Osteoblast (primary cell): ENCODE data around the gene HUS1B. TPM values are rescaled to one million over a fixed set of nuclear protein-coding genes. Genes with fewer than 3 reads are reported as not detected.
A peak's percentile ranks its signal among the peaks of the same experiment; 100 is the strongest.

Source experiments
- DNase-seq: peaks from one replicate; pipeline ENCODE4 v3.0.0; 2011; ENCODE audit warnings: low spot score, mixed read lengths; ENCODE audit not compliant: insufficient read length; ENCODE audit errors: missing footprints
- H2AFZ ChIP-seq: 2 replicates; pipeline ENCODE4 v1.6.0; 2011; ENCODE audit warnings: mild to moderate bottlenecking, low read length
- H3K27ac ChIP-seq: 2 replicates; pipeline ENCODE4 v1.5.1; 2011; ENCODE audit warnings: mild to moderate bottlenecking, low read depth, low read length, moderate library complexity
- H3K27me3 ChIP-seq: 2 replicates; pipeline ENCODE4 v1.6.0; 2012; ENCODE audit warnings: mild to moderate bottlenecking, control low read depth, inconsistent platforms, low read length, moderate library complexity; ENCODE audit not compliant: insufficient read depth
- H3K36me3 ChIP-seq: 2 replicates; pipeline ENCODE4 v1.5.1; 2011; ENCODE audit warnings: mild to moderate bottlenecking, low read length, control low read depth, moderate library complexity; ENCODE audit not compliant: insufficient read depth
- H3K4me1 ChIP-seq: 2 replicates; pipeline ENCODE4 v1.5.1; 2011; ENCODE audit warnings: mild to moderate bottlenecking, low read length, control low read depth, moderate library complexity; ENCODE audit not compliant: insufficient read depth
- H3K4me2 ChIP-seq: 2 replicates; pipeline ENCODE4 v1.6.0; 2011; ENCODE audit warnings: mild to moderate bottlenecking, low read length; ENCODE audit not compliant: insufficient read depth
- H3K4me3 ChIP-seq: fragments of 200-600 bp; sonication (generic); 3 replicates; pipeline ENCODE4 v1.5.1; 2012; ENCODE audit warnings: mild to moderate bottlenecking, low read length, inconsistent platforms; ENCODE audit not compliant: insufficient read depth
- H3K79me2 ChIP-seq: 2 replicates; pipeline ENCODE4 v1.6.0; 2012; ENCODE audit warnings: mild to moderate bottlenecking, low read length, control low read depth, inconsistent platforms; ENCODE audit not compliant: insufficient read depth
- H3K9me3 ChIP-seq: 2 replicates; pipeline ENCODE4 v1.5.1; 2011; ENCODE audit warnings: low read depth, low read length, control low read depth
- H4K20me1 ChIP-seq: 2 replicates; pipeline ENCODE4 v1.6.0; 2012; ENCODE audit warnings: mild to moderate bottlenecking, low read length, control low read depth; ENCODE audit not compliant: insufficient read depth
- total RNA-seq: library from RNA; depleted of rRNA; stranded (reverse); fragments of >200 nt; gene quantifications from 2 replicates; pipeline ENCODE4 v1.2.3, GENCODE V29; 2012
- TF ChIP-seq, protein P1 (sequence below): IDR thresholded peaks from 2 replicates; pipeline ENCODE4 v1.5.1; 2011; ENCODE audit warnings: mild to moderate bottlenecking, low read depth, low read length, moderate library complexity; ENCODE audit errors: extremely low read depth

The HUS1B gene
- total RNA-seq, 1 donor: 0.72 TPM

DNA sequence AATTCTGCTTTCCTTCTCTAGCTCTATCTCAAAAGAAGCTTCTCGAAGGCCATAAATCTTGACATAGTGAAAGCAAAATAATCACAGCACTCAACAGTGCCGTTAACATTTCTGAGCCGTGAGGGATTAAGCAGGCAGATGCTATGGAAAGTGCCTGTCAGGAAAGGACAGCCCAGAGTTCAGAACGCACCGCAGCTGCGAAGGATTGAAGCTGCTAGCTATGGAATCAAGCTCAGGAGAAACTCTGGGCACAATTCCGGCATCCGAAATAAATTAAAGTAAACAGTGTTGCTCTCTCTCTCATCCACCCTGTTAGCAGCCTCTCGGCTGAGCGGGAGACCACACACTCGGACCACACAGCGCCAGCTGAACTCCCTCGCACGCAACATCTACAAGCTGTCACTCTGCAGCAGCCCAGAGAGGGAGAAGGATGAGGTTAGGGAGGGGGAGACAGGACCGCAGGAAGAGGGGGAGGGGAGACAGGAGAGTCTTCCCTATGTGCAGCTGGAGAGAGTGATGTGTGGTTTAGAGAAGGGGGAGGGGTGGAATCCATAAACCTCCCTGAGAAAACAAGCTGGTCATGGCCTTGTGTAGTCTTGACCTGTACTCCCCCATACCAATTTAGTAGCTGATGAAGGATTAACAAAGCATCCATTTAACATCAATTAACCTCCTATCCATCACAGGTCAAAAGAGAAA lies 27.0 kb upstream of the HUS1B start:
- TF ChIP-seq, protein P1, sequence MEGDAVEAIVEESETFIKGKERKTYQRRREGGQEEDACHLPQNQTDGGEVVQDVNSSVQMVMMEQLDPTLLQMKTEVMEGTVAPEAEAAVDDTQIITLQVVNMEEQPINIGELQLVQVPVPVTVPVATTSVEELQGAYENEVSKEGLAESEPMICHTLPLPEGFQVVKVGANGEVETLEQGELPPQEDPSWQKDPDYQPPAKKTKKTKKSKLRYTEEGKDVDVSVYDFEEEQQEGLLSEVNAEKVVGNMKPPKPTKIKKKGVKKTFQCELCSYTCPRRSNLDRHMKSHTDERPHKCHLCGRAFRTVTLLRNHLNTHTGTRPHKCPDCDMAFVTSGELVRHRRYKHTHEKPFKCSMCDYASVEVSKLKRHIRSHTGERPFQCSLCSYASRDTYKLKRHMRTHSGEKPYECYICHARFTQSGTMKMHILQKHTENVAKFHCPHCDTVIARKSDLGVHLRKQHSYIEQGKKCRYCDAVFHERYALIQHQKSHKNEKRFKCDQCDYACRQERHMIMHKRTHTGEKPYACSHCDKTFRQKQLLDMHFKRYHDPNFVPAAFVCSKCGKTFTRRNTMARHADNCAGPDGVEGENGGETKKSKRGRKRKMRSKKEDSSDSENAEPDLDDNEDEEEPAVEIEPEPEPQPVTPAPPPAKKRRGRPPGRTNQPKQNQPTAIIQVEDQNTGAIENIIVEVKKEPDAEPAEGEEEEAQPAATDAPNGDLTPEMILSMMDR: no peak
- H4K20me1 ChIP-seq: peaks cover 5% of the 10 kb centered on the region
- peak overlapping the region; percentile 57 for H3K4me3 ChIP-seq
- H3K36me3 ChIP-seq: no peaks in the 10 kb centered on the region
- peaks cover 76% of the 10 kb centered on the region for H3K79me2 ChIP-seq
- peak overlapping the region; percentile 16 for H2AFZ ChIP-seq
- H3K4me1 ChIP-seq: peaks cover 38% of the 10 kb centered on the region
- DNase-seq: peak; percentile 79
- no peaks in the 10 kb centered on the region for H3K9me3 ChIP-seq
- peak overlapping the region; percentile 50 for H3K27ac ChIP-seq
- peak overlapping the region; percentile 79 for H3K4me2 ChIP-seq
- no peaks in the 10 kb centered on the region for H3K27me3 ChIP-seq

DNA sequence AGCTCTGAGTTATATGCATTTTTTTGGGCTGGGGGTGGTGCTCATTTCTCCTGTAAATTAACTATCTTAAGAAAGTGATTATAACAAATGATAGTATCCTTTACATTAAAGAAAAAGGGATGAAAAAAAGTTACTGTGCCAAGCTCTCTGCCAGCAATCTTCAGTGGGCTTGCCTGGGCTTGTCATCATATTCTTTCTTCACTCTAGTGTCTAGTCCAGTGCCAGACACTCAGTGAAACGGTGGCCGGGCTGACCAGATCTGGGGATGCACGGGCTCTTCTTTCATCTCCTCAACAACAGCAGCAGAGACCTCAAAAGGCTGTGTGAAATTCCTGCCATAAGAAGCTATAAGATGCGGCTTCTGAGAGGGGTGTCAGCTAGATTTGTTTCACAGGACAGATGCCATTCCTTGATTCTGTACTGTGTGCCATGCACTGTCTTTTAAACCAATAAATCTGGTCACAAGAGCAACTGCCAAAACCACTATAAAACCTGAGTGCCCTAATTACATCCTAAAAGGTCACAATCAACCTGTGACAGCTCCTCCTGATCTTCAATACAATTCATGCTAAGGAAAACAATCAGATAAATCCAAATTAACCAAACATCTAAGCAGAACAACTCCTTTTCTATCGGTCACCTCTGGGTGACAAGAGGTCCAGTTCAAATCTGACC lies 23.9 kb upstream of the HUS1B start:
- Histone ChIP-seq H3K27ac (no peak overlapping the region), H2AFZ (no peak overlapping the region), H3K9me3 (no peaks in the 10 kb centered on the region), H3K4me2 (no peak overlapping the region), H3K36me3 (no peaks in the 10 kb centered on the region), H4K20me1 (peaks cover 10% of the 10 kb centered on the region), H3K4me1 (peaks cover 34% of the 10 kb centered on the region), H3K27me3 (no peaks in the 10 kb centered on the region), H3K4me3 (no peak overlapping the region), H3K79me2 (peaks cover 73% of the 10 kb centered on the region)
- TF ChIP-seq, protein P1: no peak
- no peak for DNase-seq

DNA sequence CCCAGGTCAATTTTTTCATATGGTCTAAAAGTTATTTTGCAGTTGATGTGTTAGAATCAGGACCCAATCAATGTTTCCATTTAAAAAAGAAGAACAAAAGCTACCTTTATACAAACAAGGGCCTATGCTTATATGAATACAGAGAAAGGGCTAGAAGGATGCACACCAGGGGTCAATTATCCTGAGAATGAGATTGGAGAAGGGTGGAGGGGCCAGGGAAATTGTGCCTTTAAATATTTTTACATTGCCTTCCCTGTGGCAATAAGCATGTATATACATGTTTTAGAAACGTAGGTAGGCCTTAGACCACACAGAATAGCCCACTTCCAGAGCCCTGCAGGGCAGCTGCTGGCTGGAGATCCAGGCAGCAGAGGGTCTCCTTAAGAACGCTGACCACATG lies 23.4 kb upstream of the HUS1B start:
- Histone ChIP-seq H3K36me3 (no peaks in the 10 kb centered on the region), H3K4me3 (no peak overlapping the region), H3K27ac (no peak overlapping the region), H3K4me1 (peaks cover 34% of the 10 kb centered on the region), H3K9me3 (no peaks in the 10 kb centered on the region), H3K27me3 (no peaks in the 10 kb centered on the region), H4K20me1 (peaks cover 10% of the 10 kb centered on the region), H3K4me2 (no peak overlapping the region), H3K79me2 (peaks cover 68% of the 10 kb centered on the region), H2AFZ (no peak overlapping the region)
- TF ChIP-seq, protein P1: no peak
- DNase-seq: no peak

DNA sequence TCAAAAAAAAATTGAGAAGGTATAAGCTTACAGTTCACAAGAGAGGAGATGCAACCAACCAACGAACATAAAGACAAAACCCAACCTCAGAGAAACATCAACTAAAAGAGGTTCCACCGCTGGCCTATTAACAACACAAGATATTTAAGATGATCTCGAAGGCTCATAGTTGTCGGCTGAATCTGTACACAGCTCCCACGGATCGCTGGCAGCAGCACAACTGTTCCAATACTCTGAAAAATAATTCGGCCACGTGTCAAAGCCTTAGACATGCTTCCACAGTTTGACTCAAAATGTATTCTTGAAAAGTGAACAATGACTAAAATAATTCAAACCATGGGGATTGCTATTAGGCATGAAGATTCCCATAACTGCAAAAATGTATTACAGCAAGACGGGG lies 22.4 kb upstream of the HUS1B start:
- Histone ChIP-seq H3K27me3 (no peaks in the 10 kb centered on the region), H3K27ac (no peak overlapping the region), H2AFZ (no peak overlapping the region), H3K79me2 (peaks cover 67% of the 10 kb centered on the region), H4K20me1 (peaks cover 12% of the 10 kb centered on the region), H3K4me2 (no peak overlapping the region), H3K4me3 (no peak overlapping the region), H3K4me1 (peaks cover 25% of the 10 kb centered on the region), H3K9me3 (no peaks in the 10 kb centered on the region), H3K36me3 (no peaks in the 10 kb centered on the region)
- no peak for DNase-seq
- TF ChIP-seq, protein P1: no peak
